Peyer's patch (tissue), 4 donors: ENCODE measurements around the gene LZTFL1.

ENCODE experiments used
- CTCF ChIP-seq, 6 experiments: fragments of 450-650 bp in 4 of 6; fragments of 200-600 bp in 2 of 6; sonication (generic) in 1 of 6; IDR thresholded peaks; one replicate each; pipeline ENCODE4 v1.5.1; 2017 to 2019; ENCODE audit warnings: antibody characterized with exemption in 6 of 6, mild to moderate bottlenecking in 3 of 6, moderate library complexity in 1 of 6
- POLR2A ChIP-seq, 2 donors: fragments of 450-650 bp; IDR thresholded peaks; one replicate each; pipeline ENCODE4 v1.5.1; 2017; ENCODE audit warnings: antibody characterized with exemption in 2 of 2, mild to moderate bottlenecking in 2 of 2, moderate library complexity in 2 of 2

GRCh38 chr3:45798034-45798433 is 43.9 kb downstream of the LZTFL1 start:
- TF ChIP-seq CTCF (IDR thresholded peaks at IDR 0.05) (no peak), POLR2A (IDR thresholded peaks at IDR 0.05) (no peak)
